Ramos (cell line): Measurements from ENCODE around the gene RBX1.
"Not testable (repeated sequence)": the region's sequence is repeated elsewhere in the genome, so short reads cannot be mapped to it uniquely, and the experiment has no call there.

Source experiments
- in situ Hi-C: fragments of 300-500 bp; cut with MboI; formaldehyde crosslinking; loops from one replicate; pipeline ENCODE4 v1.14.3; 2022; ENCODE audit warnings: low sequenced_read_pairs; ENCODE audit not compliant: unreplicated experiment

RBX1 gene

GRCh38 chr22:40967111-40967760 lies 16.1 kb downstream of the RBX1 start:
- in situ Hi-C loops = no loop called here

DNA sequence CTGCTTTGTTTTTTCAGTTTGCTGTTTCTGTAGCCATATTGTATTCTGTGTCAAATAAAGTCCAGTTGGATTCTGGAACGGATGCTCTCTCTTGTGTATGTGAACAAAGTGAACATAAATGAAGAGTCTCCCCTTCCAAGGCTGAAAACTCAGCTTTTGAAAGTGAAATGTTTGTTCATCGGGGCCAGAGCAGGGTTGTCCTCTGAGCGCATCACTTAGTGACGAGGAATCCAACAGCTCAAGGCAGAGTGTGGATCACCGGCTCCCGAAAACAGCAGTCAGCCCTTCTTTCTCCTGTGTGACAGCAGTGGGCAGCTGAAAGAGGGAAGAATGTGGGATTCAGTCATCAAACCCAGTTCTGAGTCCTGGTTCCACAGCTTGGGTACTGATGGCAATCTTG lies 21.4 kb downstream of the RBX1 start:
- in situ Hi-C loops = no loop called here

DNA sequence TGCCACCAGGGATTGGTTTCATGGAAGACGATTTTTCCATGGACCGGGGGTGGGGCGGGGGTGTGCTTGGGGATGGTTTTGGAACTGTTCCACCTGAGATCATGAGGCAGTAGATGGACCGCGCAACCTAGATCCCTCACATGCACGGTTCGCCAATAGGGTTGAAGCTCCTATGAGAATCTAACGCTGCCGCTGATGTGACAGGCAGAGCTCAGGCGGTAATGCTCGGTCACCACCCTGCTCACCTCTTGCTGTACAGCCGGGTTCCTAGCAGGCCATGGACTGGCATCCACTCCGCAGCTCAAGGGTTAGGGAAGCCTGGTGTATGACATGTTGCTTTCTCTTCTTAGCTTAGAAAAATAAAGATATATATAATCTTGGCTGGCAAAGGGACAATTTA lies 22.0 kb downstream of the RBX1 start:
- in situ Hi-C loops = no loop called here

DNA sequence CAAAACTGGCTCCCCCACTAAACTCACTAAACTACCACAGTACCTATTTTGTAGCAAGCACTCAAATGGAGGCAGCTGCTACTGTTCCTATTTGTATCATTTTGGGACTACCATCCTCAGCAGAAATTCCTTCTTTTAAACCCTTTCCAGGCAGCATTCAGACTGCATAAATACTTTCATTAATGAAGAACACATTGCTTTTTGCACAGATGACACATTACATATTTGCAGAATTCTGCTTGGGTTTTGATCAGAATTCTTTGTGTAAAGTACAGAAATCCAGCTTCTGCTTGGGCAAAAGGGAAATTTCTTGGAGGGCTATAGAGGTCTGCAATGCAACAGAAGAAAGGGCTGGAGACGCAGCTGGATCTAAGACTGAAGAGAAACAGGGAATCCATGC lies 24.2 kb downstream of the RBX1 start:
- in situ Hi-C loops = no loop called here

DNA sequence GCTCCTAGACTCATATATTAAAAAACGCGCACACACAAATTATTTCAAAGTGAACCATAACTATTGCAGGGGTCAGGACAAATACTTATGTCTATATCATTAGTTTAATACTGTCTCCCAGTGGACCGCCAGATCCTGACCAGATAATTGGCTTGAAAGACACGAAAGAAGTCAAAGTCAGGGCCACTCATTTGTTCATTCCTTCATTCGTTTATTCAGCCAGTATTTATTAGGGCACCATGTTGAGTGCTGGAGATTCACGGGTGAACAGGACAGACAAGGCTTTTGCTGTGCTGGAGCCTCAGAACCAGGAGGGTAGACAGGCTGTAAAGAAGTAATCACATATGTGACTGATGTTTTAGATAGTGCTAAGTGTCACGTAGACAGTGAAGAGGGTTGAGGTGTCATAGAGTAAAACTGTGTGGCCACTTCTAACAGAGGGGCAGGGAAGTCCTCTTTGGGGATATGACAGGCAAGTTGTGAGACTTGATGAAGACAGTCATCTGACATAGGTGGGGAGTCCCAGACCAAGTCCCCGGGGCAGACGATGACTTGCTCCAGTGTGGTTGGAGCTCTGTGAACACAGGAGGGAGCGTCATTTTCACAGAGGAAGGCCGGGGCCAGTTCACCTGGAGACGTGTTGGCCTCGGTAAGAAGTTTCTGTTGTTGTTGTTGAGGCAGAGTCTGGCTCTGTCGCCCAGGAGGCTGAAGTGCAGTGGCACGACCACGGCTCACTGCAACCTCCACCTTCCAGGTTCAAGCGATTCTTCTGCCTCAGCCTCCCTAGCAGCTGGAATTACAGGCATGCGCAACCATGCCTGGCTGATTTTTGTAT lies 25.9 kb downstream of the RBX1 start:
- in situ Hi-C loops = no loop called here

GRCh38 chr22:40979198-40979597 lies 28.0 kb downstream of the RBX1 start:
- in situ Hi-C loops = no loop called here

GRCh38 chr22:40979871-40980270 lies 28.7 kb downstream of the RBX1 start:
- in situ Hi-C loops = no loop called here

DNA sequence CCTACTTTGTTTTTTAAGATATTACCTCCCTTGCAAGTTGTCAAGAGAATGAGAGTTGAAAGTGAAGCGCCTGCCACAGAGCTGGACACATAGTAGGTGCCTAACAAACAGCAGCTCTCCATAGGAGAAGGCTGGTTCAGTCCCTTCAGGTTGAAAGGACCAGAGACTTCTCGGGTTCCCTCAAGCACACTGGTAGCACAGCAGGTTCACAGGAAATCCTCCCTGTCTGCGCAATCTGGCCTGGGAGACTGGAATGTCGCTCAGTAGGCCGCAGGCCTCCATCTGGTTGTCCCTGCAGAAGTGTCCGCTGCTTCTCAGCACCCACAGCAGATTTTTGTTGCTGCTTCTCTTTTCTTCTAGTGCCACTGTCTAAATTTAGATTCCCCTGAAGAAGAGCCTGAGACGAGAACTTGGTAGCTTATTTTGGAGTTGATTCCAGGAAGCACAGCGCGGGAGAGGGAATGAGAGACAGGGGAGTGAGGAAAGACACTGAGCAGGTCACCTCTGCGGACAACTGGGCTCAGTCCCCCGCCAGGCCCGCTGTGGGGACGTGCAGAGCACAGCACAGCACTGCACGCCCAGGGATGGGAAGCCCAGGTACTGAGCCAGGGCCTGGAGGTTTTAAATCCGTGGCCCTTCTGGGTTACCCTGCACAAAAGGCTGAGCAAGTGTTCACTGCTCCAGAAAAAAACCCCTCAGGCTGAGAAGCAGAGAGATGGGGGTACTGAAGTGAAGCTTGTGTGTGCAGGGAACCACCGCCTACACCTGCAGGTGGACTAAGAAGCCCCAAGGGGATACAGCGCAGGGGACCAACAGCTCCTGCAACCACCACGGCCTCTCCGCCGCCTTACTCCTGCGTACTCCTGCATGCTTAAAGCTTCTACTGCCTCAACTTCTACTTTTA lies 31.6 kb downstream of the RBX1 start:
- in situ Hi-C loops = no loop called here

DNA sequence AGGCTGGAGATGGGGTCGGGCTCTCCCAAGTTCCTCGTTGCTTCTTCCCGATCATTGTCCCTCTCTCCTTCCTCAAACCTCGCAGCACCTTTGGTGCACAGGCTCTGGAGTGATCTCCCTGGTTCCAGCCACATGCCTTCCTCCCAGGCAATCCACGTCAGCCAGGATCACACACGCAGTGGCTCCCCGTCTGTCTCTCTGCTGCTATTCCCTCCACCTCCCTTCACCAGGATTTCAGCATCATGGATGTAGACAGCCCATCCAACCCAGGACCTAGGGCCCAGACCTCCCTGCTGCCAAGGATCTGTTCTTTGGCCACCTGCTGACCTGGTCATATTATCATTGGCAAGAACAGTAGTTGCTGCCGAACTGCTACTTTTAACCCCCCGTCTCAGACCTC lies 40.1 kb downstream of the RBX1 start:
- in situ Hi-C loops = no loop called here

DNA sequence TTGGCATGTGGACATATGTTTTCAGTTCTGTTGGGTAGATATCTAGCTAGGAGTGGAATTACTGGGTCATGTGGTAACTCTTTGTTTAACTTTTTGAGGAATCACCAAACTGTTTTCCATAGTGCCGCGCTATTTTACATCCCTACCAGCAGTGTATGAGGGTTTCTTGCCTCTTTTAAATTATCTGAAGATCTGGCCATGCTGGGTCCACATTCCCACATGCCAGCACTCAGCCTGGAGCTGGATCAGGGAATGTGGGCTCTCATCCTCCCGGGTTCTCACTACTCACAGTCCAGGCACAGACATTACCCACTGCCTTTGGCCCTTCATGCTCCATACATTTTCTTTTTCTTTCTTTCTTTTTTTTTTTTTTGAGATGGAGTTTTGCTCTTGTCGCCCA lies 44.6 kb downstream of the RBX1 start:
- in situ Hi-C loops = no loop called here

DNA sequence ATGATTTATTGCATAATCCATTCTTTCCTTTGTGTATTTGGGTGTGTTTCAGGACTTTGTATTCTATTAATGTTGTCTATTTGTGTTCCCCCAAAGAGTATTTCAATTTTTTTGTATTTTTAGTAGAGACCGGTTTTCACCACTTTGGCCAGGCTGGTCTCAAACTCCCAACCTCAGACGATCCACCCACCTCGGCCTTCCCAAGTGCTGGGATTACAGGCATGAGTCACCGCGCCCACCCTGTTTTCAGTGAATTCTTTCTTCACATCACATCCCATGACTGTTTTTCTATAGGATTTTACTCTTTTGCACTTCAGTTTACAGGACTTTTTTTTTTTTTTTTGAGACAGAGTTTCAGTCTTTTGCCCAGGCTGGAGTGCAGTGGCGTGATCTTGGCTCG lies 46.3 kb downstream of the RBX1 start:
- in situ Hi-C loops = no loop called here

- in situ Hi-C loops = no loop called here
These were observed 48.9 kb downstream of the RBX1 start for GRCh38 chr22:41000040-41000565.

GRCh38 chr22:41000941-41001721 lies 50.0 kb downstream of the RBX1 start:
- in situ Hi-C loops = no loop called here

- in situ Hi-C loops = no loop called here
These were observed 50.5 kb downstream of the RBX1 start for GRCh38 chr22:41001722-41002122.

- in situ Hi-C loops = not testable (repeated sequence)
These were observed 51.2 kb downstream of the RBX1 start for GRCh38 chr22:41002386-41002785.

- in situ Hi-C loops = no loop called here
These were observed 51.9 kb downstream of the RBX1 start for GRCh38 chr22:41003066-41003465.

GRCh38 chr22:41003976-41004375 lies 52.8 kb downstream of the RBX1 start:
- in situ Hi-C loops = no loop called here

DNA sequence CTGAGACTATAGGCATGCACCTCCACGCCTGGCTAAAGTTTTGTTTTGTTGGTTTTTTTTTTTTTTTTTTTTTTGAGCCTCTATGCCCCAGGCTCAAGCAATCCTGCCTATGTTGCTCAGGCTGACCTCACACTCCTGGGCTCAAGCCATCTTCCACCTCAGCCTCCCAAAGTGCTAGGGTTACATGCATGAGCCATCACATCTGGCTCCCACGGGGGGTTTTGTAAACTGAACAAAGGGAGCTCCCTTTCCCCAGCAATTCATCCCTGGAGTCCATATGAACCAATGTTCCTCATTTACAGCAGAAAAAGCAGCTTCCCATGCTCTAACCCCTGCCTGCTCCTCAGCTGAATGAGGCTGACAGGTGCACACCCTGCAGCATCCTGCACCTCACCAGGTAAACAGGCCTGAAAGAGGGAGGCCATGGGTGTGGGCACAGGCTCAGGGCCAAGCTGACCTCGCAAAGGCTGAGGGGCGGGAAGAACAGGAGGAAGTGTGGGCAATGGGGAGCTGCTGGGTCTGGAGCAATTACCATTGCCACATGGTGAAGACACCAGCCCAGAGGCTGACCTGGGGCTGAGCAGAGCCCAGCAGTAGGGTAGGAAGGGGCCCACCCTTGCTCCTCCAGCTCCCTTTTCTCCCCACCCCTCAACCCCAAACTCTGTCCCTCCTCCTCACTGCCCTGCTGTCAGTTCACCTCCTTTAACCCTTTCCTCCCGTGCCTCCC lies 58.2 kb downstream of the RBX1 start:
- in situ Hi-C loops = no loop called here

- in situ Hi-C loops = no loop called here
These were observed 63.8 kb downstream of the RBX1 start for GRCh38 chr22:41015003-41015402.
